Measurements from ENCODE around the gene SAMD14. TPM values are rescaled to one million over a fixed set of nuclear protein-coding genes. Genes with fewer than 3 reads are reported as not detected.

The SAMD14 gene
- total RNA-seq, 1 donor from 2014 or later = 1.4 TPM

- no peak for DNase-seq (ENCODE audit: low spot score)
Observed at GRCh38 chr17:50133769-50134099, 3.8 kb upstream of the SAMD14 start.

DNA sequence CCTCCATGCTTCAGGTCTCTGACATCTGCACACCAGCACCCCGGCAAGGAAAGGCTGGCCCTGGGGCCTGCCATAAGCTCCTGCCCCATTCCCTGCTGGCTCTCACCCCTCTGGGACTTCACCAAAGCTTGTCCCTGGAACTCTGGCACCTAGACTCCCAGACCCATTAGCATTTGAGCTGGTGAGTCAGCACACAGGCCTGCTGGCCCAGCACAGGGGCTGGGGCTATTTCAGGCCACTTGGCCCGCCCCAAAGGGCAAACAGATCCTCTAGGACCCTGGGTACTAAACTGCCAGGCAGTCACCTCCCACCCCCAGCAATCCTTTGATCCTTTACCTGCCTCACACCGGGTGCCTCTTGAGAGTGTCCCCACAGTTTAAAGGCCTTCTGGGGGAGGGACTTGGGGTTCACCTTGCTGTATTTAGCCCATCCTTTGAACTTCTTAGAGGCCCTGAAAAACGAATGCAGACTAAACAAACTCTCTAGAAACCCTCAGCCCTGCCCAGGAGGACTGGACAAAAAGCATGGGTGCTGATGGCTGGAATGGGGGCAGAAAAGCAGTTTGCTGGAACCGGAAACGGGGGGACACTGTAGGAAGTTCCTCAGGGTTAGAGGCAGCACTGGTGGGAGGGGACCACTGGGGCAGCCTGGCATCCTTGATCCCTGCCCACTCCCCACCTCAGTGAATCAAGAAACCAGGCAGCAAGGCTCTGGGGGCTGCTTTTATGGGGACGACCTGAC is 3.2 kb upstream of the SAMD14 start:
- DNase-seq (ENCODE audit: low spot score) = no peak

DNA sequence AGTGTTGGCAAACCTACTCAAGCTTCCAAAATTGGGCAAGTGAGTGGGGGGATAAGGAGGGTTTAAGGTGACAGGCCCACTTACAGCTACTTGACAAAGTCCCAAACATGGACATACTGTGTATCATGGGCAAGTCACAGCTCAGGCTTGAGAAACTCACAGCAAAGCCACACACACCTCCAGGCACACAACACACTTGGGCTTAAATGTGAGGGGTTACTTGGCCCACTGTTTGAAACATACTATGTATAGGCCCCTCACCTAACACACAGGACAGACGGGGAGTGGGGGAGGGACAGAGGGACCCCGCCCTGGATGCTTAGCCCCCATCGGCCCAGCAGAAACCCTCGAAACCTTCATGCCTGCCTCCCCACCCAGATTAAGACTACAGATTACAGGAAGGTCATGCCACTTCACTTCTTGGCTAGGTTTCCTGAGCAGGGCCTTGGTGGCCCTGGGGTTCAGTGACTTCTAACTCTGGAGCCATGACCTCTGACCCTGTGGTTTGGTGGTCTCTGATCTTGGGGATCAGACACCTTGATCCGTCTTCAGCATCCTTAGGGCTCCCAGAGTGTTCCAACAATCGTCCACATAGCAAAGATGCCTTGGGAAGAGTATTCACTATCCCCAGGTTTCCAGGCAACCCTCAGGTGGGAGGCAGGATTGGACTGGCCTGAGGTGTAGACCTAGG is 2.3 kb upstream of the SAMD14 start:
- DNase-seq (ENCODE audit: low spot score) = no peak

- DNase-seq (ENCODE audit: low spot score) = no peak
Observed at GRCh38 chr17:50130559-50131305, 772 bp upstream of the SAMD14 start.

GRCh38 chr17:50129353-50129727 is 620 bp downstream of the SAMD14 start:
- no peak for DNase-seq (ENCODE audit: low spot score)

GRCh38 chr17:50128441-50129352 is 1.3 kb downstream of the SAMD14 start:
- DNase-seq (ENCODE audit: low spot score) = no peak

DNA sequence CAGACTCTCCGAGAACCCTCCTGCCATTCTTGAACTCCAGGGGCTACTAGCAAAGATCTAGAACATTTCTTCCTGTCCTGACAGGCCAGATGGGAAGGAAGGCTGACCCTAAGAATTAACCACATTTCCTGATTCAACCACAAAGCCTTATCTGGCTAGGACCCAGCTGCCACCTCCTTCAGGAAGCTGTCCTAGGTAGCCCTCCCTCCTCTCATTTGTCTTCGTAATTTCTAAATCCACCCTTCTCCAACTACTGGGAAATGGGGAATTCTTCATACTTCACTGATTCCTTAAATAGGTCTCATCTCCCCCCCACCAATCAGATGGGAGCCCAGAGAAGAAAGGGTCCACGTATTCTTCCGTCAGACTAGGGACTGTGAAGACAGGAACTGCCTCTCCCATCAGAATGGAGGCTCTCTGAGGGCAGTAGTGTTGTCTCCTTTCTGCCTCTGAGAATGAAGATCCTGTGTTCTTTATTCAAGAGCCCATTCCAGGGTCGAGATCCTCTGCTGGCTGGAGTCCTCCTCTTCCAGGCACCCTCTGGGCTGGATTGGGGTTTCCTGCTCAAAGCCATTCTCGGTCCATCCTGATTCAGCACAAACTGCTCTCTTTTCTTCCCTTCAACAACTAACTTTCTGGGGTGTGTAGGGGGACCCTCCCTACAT is 2.1 kb downstream of the SAMD14 start:
- no peak for DNase-seq (ENCODE audit: low spot score)

DNA sequence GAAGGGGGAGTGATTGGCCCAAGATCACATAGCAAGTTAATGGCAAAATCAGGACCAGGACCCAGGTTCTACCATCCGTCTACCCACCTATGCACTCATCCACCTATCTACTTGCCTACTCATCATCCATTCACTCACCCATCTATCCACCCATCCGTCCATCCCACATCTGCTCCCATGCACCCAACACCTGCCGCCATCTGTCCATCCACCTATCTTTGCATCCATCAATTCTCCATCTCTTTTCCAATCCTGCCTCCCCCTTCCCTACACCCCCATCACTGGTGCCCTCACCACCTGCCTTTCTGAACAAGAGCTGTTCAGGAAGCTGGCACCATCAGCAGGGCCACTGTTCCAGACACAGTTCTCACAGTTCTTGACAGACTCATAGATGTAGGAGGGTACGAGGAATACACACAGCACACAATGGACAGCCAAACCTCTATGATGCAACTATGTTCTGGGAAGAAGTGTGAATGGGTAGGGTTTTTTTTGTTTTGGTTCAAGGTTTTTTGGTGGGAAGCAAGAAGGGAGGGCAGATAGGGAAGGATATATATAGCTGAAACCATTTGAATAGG is 4.5 kb downstream of the SAMD14 start:
- no peak for DNase-seq (ENCODE audit: low spot score)

GRCh38 chr17:50123649-50124349 is 6.2 kb downstream of the SAMD14 start:
- DNase-seq (ENCODE audit: low spot score) = no peak

GRCh38 chr17:50122945-50123344 is 7.0 kb downstream of the SAMD14 start:
- DNase-seq (ENCODE audit: low spot score) = no peak

DNA sequence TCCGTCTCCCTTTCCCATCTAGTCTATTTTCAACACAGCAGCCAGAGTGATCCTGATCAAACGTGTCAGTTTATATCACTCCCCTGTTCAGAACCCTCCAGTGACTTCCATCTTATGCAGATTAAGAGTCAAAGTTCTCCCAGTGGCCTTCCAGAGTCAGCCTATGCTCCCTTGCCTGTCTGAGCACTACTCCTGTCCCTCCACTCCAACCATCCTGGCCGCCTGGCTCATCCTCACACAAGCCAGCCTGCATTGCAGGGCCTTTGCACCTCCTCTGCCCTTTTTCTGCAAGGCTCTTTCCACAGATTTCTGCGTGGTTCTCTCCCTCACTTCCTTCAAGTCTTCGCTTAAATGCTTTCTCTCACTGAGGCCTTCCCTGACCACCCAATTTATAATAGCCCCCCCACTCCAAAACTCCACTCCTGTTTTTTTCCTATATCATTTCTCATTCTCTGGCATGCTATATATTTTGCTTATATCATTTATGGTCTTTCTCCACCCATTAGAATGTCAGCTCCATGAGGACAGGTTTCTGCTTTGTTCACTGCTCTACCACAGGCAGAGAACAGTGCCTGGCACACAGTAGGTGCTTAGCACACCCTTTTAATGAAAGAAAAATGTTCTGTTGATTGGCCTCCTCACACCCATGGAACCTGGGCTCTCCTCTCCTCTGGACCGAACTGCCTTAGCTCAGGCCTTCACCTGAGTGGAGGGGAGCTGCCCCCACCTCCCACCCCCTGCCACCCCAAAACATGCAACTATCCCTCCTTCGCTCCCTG is 9.3 kb downstream of the SAMD14 start:
- DNase-seq (ENCODE audit: low spot score) = no peak

DNA sequence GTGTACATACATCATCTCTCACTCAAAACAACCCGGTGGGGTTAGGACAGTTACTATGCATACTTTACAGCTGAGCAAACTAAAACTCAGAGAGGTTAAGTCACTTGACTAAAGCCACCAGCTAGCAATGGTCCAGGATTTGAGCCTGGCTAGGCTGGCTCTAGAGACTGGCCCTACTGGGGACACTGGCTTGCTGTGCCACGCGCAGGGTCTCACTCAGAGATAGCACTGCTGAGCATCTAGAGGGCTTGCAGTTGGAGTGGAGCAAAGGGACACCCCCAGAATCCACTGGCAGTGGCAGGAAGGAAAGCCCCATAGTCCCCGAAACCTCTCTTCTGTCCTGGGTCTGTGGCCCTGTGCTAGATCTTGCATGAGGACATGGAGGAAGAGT is 11.1 kb downstream of the SAMD14 start:
- no peak for DNase-seq (ENCODE audit: low spot score)

DNA sequence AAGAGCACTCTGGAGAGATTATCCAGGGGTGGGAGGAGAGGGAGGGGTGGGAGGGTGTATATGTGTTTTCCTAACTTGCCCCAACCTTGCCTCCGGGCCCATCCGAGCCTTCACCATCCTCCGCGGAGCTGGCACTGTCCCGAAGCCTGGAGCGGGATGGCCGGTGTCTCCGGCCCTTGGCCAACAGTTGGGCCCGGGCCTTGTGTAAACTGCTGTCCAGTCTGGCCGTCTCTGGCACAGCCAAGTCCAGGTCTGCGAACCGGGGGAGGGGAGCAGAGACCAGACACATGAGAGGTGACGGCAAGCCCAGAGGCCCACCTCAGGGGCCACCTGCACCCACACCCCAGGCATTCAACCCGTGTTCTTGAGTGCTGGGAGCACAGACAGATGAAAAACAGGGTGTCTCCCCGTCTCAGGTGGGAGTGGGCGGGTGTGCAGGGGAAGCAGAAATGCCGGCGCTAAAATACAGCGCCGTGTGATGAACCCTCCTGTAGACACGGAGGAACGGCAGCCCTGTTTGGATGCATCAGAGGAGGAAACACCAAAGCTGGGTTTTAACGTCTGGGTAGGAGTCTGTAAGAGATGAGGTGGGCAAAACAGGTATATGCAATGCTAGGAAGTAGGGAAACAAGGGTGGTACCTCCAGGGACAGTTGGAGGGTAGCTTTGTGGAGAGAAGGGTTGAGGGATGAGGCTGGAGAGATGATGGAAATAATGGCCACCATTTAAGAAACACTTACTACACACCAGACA is 11.7 kb downstream of the SAMD14 start:
- DNase-seq (ENCODE audit: low spot score) = no peak

GRCh38 chr17:50117202-50118051 is 12.5 kb downstream of the SAMD14 start:
- DNase-seq (ENCODE audit: low spot score) = no peak

- DNase-seq (ENCODE audit: low spot score) = no peak
Observed at GRCh38 chr17:50115756-50116155, 14.2 kb downstream of the SAMD14 start.

DNA sequence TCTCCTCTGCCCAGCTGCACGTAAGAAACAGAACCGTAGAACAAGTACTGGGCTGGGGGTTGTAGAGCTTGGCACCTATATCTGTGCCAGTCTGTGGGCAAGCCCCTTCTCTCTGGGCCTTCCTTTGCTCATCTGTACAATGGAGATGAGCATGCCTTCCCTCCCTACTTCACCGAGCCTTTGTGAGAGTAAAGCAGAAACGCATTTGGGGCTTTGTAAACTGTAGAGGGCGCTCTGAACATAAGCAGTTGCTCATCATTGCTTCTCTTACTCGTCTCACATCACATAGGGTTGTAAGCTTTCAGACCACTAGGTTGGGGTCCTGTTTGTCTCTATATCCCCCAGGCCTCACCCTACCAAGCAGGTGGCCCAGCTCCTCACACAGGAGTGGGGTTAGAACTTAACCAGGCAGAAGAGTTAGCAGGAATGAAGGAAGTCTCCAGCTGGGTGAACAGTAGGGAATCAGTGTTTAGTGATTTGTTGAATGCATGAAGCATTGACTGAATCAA is 15.1 kb downstream of the SAMD14 start:
- DNase-seq (ENCODE audit: low spot score) = no peak

GRCh38 chr17:50114401-50114800 is 15.6 kb downstream of the SAMD14 start:
- no peak for DNase-seq (ENCODE audit: low spot score)

Data from mesenteric fat pad (tissue), 1 donor.